Activated CD8-positive, alpha-beta memory T cell treated with anti-CD3 and anti-CD28 coated beads, Interleukin-2, amount 50 U/mL, for 4 hours (primary cell): Measurements from ENCODE around the gene DDB1.

Experiments used
- DNase-seq: peaks from one replicate; pipeline ENCODE4 v3.0.0-alpha.2; 2020

Gene DDB1

GRCh38 chr11:61332797-61333549 lies at the start of gene DDB1, which contains the start of gene TKFC:
Gene DDB1, minus strand, starts transcription at chr11:61333105. Its CDS starts 137 bp downstream, at chr11:61332968.
Gene TKFC, plus strand, starts transcription at chr11:61333228. Its CDS starts 1,501 bp downstream, at chr11:61334729.
- peak; percentile 98 for DNase-seq

DNA sequence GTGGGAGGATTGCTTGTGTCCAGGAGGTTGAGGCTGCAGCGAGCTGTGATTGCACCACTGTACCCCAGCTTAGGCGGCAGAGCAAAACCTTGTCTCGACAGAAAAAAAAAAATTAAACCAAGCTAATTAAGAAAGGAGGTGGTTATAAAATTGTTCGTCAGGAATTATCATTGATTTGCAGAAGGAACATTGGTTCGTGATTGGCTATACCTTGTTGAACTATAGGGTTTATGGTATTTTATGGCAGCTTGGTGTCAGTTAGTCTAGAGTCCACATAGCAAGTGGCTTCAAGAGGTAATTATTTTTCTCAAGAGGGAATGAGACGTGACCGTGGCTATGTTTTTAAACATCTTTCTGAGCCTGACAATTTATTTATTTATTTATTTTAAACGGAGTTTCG lies 48.0 kb upstream of the DDB1 start:
- DNase-seq: no peak

- DNase-seq: no peak
These were observed 45.9 kb upstream of the DDB1 start for GRCh38 chr11:61378713-61379313.

- no peak for DNase-seq
These were observed 44.7 kb upstream of the DDB1 start for GRCh38 chr11:61377461-61378160.

GRCh38 chr11:61375761-61376108 lies 42.8 kb upstream of the DDB1 start:
- no peak for DNase-seq

- DNase-seq: no peak
These were observed 39.9 kb upstream of the DDB1 start for GRCh38 chr11:61372659-61373420.

DNA sequence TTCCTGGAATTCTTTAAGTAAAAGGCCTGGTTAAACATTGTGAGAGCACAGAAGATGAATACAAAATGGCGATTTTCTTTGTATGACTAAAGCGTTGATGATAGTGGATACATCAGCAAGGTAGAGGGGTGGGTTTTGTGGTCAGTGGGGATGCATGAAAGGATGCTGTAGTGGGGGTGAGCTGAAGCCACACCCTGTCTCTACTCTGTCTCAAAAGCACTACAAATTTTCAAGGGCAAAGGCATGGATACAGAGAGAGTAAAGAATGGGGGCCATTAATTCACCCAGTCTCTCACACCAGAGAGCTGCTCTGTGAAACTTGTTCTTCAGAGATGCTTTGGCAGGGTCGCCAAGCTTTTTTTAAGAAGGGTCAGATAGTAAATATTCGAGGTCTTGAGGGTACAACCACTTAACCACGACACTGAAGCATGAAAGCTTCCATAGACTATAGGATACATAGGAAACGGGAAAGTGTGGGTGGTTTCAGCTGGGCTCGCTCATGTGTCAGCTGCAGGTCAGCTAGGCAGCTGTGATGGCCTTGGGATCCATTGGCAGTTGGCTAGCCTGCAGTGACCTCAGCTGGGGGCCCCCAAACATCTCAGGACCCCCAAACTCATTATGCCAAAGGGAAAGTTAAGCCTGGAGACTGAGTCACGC lies 37.6 kb upstream of the DDB1 start:
- no peak for DNase-seq

GRCh38 chr11:61369372-61370348 lies 36.8 kb upstream of the DDB1 start:
- DNase-seq: no peak

DNA sequence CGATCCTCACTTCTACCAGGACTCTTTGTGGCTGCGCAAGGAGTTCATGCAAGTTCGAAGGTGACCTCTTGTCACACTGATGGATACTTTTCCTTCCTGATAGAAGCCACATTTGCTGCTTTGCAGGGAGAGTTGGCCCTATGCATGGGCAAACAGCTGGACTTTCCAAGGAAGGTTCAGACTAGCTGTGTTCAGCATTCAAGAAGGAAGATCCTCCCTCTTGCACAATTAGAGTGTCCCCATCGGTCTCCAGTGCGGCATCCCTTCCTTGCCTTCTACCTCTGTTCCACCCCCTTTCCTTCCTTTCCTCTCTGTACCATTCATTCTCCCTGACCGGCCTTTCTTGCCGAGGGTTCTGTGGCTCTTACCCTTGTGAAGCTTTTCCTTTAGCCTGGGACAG lies 35.7 kb upstream of the DDB1 start:
- no peak for DNase-seq

- no peak for DNase-seq
These were observed 34.5 kb upstream of the DDB1 start for GRCh38 chr11:61367406-61367805.

DNA sequence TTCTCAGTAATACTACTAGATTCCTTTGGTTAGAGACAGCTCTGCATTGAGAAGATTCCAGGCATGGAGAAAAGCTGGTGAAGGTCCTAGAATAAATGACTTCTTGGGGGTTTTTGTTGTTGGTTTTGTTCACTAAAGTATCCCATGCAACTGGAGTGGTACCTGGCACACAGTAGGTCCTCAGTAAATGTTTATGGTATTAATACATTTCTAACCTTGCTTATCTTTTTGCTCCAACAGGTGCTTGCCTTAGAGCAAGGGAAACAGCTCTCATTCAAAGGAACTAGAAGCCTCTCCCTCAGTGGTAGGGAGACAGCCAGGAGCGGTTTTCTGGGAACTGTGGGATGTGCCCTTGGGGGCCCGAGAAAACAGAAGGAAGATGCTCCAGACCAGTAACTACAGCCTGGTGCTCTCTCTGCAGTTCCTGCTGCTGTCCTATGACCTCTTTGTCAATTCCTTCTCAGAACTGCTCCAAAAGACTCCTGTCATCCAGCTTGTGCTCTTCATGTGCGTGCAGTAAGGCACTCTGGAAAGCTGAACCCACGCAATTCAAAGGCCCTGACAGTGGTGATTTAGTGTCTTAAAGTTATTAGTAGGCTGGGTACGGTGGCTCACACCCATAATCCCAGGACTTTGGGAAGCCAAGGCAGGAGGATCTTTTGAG lies 31.2 kb upstream of the DDB1 start:
- DNase-seq: no peak

DNA sequence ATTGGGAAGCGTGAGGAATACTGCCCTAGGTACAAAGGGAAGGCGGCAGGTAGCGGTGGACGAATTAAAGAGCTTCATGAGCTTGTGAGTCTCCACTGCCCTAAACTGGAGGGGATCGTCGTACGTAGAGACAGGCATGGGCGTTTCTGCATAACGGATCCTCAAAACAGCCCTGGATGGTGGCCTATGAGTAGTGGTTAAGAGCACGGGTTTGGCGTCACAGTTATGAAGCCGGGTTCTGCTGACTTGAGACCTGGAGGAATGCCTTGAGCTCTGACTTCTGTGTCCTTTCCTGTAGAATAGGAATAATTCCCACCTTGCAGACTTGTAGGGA lies 29.6 kb upstream of the DDB1 start:
- peak; percentile 29 for DNase-seq

DNA sequence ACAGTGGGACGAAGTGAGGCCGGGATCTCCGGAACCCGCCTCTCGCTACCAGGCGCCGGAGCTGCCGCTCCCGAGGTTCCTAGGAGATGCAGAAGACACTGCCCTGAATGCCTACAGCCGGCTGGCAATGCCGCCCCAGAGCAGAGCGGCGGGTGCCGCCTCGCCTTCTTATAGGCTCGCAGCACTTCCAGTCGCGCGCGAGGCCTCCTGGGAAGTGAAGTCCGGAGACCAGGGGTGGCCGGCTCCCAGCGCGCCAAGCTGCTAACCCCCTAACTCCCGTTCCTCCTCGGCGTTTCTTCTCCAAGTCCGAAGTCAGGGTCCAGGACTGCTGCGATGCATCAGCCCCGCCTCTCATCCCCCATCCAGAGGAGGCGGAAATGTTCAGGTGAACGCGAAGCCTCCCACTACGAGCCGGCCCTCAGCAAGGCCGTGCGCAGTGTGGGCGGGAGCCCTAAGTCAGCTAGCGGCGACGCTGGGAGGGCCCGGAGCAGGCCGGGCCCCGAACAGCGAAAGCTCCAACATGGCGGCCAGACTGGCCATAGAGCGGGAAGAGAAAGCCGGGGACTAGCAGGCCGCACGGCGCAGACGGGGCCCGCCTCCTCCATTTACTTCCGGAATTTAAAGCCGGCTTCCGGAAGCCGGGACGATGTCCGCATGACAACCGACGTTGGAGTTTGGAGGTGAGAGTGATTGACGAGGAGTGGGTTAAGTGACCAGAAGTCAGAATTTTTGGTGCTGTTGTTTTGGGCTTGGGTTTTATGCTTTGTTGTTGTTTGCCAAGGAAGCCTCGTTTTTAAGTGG lies 29.0 kb upstream of the DDB1 start, which contains the start of the genes CYB561A3 and TMEM138:
Gene CYB561A3 (minus strand): TSS at position 142 of the 801 bp plus-strand sequence. CDS start 5,169 bp downstream, outside the sequence.
Gene TMEM138 (plus strand): TSS at position 634 of the 801 bp plus-strand sequence. CDS start 2,017 bp downstream, outside the sequence.
- peak; percentile 86 for DNase-seq

GRCh38 chr11:61361237-61361740 lies 28.4 kb upstream of the DDB1 start:
- no peak for DNase-seq

- no peak for DNase-seq
These were observed 26.6 kb upstream of the DDB1 start for GRCh38 chr11:61359516-61359915.

DNA sequence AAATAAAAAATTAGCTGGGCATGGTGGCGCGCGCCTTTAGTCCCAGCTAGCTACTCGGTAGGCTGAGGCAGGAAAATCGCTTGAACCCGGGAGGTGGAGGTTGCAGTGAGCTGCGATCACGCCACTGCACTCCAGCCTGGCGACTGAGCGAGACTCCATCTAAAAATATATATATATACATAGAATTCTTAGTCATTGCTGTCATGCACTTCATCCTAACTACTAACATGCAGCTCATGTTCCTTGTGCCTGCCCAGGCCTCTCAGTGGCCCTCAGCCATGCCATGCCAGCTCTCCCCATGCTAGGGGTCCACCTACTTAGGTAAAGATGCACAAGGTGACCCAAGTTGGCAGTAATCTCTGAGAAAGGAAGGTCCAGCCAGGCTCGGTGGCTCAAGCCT lies 25.7 kb upstream of the DDB1 start:
- DNase-seq: no peak

DNA sequence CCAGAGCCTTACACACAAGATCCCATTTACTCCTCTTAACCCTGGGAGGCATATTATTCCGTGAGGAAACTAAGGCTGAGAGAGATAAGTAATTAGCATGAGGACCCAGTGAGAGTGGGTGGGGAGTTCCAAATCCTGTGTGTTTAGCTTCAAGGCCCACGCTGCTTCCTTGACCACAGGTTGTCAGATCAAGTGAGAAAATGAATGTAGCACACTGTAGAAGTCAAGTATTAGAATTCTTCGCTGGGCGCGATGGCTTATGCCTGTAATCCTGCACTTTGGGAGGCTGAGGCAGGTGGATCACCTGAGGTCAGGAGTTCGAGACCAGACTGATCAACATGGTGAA lies 25.0 kb upstream of the DDB1 start:
- no peak for DNase-seq

DNA sequence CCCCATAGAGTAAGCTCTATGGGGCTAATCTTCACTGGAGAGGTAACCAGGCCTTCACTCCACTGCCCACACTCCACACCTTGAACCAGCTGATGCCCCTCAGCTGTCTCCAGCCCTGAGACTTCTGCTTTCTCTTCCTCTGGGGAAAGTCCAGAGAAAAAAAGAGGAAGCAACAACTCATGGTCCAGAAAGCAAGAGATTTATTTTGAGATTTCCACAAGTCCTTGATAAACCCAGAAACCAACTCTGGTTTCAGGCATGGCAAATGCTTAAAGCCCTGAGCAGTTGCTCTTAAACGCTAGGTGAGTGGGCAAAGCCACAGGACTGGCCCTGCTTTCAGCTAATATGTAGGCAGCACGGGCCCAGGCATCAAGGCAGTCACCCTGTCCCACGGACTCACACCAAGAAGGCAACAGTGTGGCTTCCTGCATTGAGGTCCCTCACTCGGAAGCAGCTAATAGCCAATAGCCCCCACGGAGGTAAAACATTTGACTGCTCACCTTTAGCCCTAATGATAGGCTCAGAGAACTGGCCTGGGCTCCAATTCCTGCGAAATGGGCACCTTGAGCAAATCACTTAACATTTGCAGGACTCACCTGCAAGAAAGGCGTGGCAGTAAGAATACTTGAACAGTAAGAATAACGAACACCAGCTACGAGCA lies 24.5 kb upstream of the DDB1 start:
- DNase-seq: no peak

- DNase-seq: no peak
These were observed 23.8 kb upstream of the DDB1 start for GRCh38 chr11:61356706-61357105.
